GM18861 (cell line): Measurements from ENCODE around the gene TGFB1.
"Not testable (repeated sequence)": the region's sequence is repeated elsewhere in the genome, so short reads cannot be mapped to it uniquely, and the experiment has no call there.

Experiments
- ATAC-seq: cut with Tn5 transposase; IDR thresholded peaks from one replicate; pipeline ENCODE4 v1.9.1; 2021; ENCODE audit not compliant: unreplicated experiment

The TGFB1 gene

GRCh38 chr19:41304706-41305483 lies 48.8 kb downstream of the TGFB1 start:
- no peak for ATAC-seq

DNA sequence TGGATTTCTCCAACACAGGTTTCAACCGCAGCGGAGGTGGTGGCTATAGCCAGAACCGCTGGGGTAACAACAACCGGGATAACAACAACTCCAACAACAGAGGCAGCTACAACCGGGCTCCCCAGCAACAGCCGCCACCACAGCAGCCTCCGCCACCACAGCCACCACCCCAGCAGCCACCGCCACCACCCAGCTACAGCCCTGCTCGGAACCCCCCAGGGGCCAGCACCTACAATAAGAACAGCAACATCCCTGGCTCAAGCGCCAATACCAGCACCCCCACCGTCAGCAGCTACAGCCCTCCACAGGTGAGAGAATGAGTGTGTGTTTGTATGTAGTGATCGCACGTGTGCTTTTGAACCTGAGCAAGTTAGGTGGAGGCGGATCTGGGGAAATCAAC lies 49.8 kb downstream of the TGFB1 start:
- ATAC-seq: no peak

DNA sequence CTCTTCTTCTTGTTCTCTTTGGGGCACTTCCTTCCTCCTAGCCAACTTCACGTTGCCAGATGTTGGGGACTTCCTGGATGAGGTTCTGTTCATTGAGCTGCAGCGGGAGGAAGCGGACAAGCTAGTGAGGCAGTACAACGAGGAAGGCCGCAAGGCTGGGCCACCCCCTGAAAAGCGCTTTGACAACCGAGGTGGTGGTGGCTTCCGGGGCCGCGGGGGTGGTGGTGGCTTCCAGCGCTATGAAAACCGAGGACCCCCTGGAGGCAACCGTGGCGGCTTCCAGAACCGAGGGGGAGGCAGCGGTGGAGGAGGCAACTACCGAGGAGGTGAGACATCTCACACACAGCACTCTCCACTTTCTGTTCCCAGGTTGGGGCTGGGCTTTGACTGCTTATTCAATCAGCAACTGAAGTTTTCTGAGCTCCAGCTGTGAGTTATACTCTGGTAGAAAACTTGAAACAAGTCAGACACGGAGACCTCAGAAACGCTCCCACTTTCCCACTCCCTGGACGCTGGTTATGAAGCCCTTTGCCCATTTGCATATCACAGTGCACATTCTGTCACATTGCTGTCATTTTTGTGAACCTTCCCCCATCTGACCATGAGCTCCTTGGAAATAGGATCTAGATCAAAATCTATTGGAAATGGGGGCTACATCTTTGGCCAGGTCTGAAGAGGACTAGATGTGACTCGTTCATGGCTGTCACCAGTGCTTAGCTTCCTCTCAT lies 50.9 kb downstream of the TGFB1 start:
- no peak for ATAC-seq

DNA sequence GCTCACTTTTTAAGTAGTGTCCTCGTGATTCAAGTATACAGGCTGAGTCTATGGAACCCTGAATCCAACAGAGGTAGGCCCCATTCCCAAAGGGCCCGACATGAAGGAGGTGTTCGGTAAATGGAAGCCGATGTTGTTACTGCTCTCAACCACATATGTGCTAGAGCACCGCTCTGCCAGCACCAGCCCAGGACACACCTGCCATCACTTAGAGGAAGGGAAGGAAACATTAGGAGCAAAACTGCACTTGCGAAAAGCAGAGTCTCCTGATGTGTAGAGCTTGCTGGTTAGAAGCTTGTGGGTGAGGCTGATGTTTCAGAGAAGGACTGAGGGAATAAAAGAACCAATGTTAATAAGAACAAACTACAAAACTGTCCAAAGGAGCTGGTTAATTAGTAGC lies 53.2 kb downstream of the TGFB1 start:
- ATAC-seq: no peak

GRCh38 chr19:41299755-41300089 lies 54.0 kb downstream of the TGFB1 start:
- ATAC-seq: no peak

DNA sequence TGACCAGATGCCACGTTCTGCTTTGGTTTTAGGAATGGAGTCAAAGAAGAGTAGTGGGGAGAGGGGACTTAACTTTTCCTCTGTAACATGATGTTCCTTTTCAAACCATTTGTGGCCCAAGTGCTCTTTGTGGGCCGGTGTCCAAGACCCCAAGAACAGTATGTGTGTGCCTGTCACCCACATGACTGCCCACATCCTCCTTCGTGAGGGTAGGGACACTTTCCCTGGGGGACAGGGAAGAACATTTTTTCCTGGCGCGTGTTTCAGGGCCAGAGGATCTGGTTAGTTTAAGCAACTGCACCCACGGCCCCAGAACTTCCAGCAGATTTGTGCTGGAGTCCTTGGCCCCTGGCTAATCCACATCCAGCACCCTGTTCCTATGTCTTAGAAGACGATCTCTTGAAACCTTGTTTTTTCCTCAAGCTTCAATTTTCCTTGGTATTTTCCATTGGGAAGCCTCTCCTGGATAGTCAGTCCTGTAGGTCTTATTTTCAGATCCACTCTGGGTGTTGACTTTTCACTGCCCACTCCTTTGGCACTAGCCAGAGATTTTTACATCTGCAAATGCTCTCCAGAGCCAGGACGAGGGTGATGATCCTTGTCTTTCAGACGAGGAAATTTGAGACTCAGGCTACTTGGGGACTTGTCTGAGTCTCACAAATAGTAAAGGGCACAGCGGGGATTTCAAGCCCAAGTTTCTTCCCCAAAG lies 54.5 kb downstream of the TGFB1 start:
- ATAC-seq: no peak

DNA sequence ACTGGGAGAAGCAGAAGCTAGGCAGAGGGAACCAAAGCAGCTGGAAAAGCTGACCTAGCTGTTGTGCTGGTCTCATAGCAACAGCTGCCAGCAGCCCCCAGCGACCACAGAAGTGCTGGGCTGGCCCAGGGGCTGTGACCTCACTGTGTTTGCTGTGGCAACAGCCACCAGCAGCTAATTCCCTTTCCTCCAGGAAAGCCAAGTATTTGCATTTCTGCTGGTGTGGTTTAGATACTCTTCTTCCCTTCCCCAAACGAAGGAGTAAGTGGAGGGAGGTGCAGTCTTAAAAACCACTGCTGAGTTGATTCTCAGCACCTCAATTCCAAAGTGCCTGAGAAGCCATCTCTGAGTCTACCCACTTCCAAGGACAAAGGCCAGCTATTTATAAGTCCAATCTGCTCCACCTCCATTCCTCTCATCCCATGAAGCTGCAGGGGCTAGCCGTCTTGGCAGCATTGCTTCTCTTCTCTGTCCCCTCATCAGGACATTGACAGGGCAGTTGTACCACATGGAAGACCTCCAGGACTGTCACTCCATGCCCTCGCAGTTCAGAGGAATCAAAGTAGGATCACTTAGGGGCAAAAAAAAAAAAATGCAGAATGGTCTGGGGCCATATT lies 55.3 kb downstream of the TGFB1 start:
- no peak for ATAC-seq

- peak; percentile 66 for ATAC-seq
Measured at GRCh38 chr19:41297628-41298347, 55.9 kb downstream of the TGFB1 start.

DNA sequence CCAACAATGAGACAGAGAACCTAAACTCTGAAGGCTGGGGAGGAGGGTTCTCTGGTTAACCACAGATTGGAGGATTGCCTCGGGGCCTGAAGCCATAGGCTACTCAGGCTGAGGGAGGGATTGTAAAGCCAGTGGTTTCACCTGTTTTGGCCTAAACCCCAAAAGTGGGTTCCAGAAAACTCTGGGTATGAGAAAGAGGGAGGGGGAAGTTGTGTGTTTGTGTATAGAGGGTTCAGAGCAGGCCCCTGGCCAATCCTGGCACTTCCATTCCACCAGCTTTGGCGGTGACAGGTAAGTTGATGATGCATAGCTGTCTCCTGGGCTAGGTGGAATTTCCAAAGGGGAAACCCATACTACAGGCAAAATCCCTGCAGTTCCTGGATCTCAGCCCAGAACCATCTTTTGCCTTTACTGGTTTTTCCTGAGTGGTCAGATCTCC lies 57.3 kb downstream of the TGFB1 start:
- no peak for ATAC-seq

GRCh38 chr19:41295499-41295898 lies 58.2 kb downstream of the TGFB1 start:
- no peak for ATAC-seq

DNA sequence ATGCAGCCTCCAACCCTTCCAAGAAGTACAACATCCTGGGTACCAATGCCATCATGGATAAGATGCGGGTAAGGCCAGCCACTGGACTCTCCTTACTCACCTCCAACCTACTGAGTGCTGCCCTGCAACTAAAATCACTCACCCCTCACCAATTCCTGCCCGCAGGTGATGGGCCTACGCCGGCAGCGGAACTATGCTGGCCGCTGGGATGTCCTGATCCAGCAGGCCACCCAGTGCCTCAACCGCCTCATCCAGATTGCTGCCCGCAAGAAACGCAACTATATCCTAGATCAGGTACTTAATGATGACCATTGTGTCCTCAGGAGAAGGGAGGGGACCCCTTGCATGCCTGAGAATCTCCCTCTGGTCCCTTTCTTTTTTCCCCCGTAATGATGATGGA lies 59.3 kb downstream of the TGFB1 start:
- ATAC-seq: no peak

DNA sequence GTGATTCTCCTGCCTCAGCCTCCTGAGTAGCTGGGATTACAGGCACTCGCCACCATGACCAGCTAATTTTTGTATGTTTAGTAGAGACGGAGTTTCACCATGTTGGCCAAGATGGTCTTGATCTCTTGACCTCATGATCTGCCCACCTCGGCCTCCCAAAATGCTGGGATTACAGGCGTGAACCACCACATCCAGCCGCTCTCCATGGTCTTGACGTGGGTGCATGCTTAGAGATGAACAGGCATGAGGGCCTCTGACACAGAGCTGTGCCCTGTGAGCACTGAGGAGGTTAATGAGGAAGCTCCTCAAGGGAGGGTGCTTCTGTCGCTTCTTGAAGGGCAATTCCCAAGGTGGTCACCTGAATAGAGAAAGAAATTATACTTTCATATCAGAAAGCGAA lies 63.9 kb downstream of the TGFB1 start:
- not testable (repeated sequence) for ATAC-seq

- ATAC-seq: no peak
Measured at GRCh38 chr19:41288673-41289530, 64.8 kb downstream of the TGFB1 start.
